Panc1 (cell line): ENCODE results near the gene CEP128.

ENCODE experiments used
- CTCF ChIP-seq: fragments of 450-650 bp; IDR thresholded peaks from 2 replicates; pipeline ENCODE4 v1.5.1; 2017; ENCODE audit warnings: mild to moderate bottlenecking
- POLR2AphosphoS5 ChIP-seq: IDR thresholded peaks from 2 replicates; pipeline ENCODE4 v1.6.1; 2012; ENCODE audit warnings: mild to moderate bottlenecking, low read depth, low read length, moderate library complexity

GRCh38 chr14:80545935-80546854 lies 395.3 kb downstream of the CEP128 start:
- no peak for TF ChIP-seq CTCF
- TF ChIP-seq POLR2AphosphoS5: no peak
